ENCODE data around the gene PARP12.

The PARP12 gene

GRCh38 chr7:140060788-140061606 lies 1.8 kb downstream of the PARP12 start:
- ChIA-PET POLR2A (ENCODE audit: low non-redundant PET) (no interaction called here), CTCF (no interaction called here)
- no peak for TF ChIP-seq CTCF (conservative IDR thresholded peaks at IDR 0.05; ENCODE audit: low read depth)
- DNase-seq (ENCODE audit: low spot score), result no peak
- H3K27ac ChIP-seq, result peak overlapping the region; percentile 77

- TF ChIP-seq CTCF (conservative IDR thresholded peaks at IDR 0.05; ENCODE audit: low read depth), result no peak
- DNase-seq (ENCODE audit: low spot score), result no peak
- CTCF ChIA-PET, result no interaction called here
- peak overlapping the region; percentile 77 for H3K27ac ChIP-seq
- POLR2A ChIA-PET (ENCODE audit: low non-redundant PET), result no interaction called here
Measured at GRCh38 chr7:140060243-140060630, 2.5 kb downstream of the PARP12 start.

- ChIA-PET POLR2A (ENCODE audit: low non-redundant PET) (no interaction called here), CTCF (interaction anchor here (0.8 kb wide), 1 partner anchor 17 kb away, joined by 4 read pairs; no protein-coding TSS in a partner anchor)
- TF ChIP-seq CTCF (conservative IDR thresholded peaks at IDR 0.05; ENCODE audit: low read depth), result no peak
- peak overlapping the region; percentile 77 for H3K27ac ChIP-seq
- peak; percentile 74 for DNase-seq (ENCODE audit: low spot score)
Measured at GRCh38 chr7:140059273-140060242, 3.2 kb downstream of the PARP12 start.

GRCh38 chr7:140058517-140058916 lies 4.2 kb downstream of the PARP12 start:
- ChIA-PET CTCF (no interaction called here), POLR2A (ENCODE audit: low non-redundant PET) (no interaction called here)
- TF ChIP-seq CTCF (conservative IDR thresholded peaks at IDR 0.05; ENCODE audit: low read depth), result no peak
- H3K27ac ChIP-seq, result peak overlapping the region; percentile 77; the same call in 1 of the 2 replicates
- no peak for DNase-seq (ENCODE audit: low spot score)

- no peak for TF ChIP-seq CTCF (conservative IDR thresholded peaks at IDR 0.05; ENCODE audit: low read depth)
- no peak for DNase-seq (ENCODE audit: low spot score)
- POLR2A ChIA-PET (ENCODE audit: low non-redundant PET), result no interaction called here
- H3K27ac ChIP-seq, result no peak overlapping the region
- CTCF ChIA-PET, result interaction anchor here (0.7 kb wide), 1 partner anchor 691 kb away, joined by 3 read pairs; no protein-coding TSS in a partner anchor
Measured at GRCh38 chr7:140057143-140057535, 5.6 kb downstream of the PARP12 start.

- no peak for DNase-seq (ENCODE audit: low spot score)
- no peak overlapping the region for H3K27ac ChIP-seq
- no peak for TF ChIP-seq CTCF (conservative IDR thresholded peaks at IDR 0.05; ENCODE audit: low read depth)
- ChIA-PET POLR2A (ENCODE audit: low non-redundant PET) (no interaction called here), CTCF (interaction anchor here (0.7 kb wide), 1 partner anchor 690 kb away, joined by 3 read pairs; no protein-coding TSS in a partner anchor)
Measured at GRCh38 chr7:140056431-140057142, 6.2 kb downstream of the PARP12 start.
